HCEC 1CT (cell line): ENCODE data around the gene VDAC1.
"Not testable (repeated sequence)": the region's sequence is repeated elsewhere in the genome, so short reads cannot be mapped to it uniquely, and the experiment has no call there.

Experiments
- DNase-seq: peaks from one replicate; pipeline ENCODE4 v3.0.0-alpha.2; 2017

Gene VDAC1, protein sequence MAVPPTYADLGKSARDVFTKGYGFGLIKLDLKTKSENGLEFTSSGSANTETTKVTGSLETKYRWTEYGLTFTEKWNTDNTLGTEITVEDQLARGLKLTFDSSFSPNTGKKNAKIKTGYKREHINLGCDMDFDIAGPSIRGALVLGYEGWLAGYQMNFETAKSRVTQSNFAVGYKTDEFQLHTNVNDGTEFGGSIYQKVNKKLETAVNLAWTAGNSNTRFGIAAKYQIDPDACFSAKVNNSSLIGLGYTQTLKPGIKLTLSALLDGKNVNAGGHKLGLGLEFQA

DNA sequence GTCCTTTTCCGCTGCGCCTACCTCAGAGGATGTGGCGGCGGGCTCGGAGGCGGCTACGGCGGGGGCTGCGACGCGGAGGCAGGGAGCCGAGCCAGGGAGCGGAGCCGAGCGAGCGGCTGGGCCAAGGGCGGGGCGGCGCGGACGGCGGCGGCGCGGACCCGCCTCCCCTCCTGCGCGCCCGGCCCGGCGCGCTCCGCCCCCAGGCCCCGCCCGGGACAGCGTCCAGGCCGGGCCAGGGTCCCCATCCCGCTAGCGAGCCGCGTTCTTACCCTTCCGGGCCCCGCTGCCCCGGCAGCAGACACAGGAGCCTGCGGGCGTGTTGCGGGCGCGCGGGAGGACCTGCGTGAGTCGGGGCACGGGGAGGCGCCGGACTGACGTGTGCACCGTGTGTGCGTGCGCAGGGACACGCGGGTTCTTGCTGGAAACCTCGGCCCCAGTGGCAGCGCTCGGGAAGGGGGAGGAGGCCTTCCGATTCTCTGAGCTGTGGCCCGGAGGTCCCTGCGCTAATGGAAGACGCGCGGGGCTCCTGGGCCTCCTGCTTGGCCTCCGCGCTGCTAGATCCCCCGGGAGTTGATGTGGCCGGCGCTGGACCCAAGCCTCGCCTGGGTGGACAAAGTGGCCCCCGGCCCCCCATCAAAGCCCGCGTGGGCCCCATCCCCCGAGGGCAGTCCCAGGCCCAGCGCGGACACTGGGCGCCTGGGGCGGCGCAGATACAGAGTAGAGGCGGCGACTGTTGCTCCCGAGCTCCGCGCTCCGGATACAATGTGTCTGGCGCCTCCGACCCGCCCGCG is at the start of gene VDAC1:
Gene VDAC1 (minus strand): TSS at position 350 of the 791 bp plus-strand sequence. CDS start 11,963 bp downstream, outside the sequence.
- DNase-seq = peak; percentile 85

DNA sequence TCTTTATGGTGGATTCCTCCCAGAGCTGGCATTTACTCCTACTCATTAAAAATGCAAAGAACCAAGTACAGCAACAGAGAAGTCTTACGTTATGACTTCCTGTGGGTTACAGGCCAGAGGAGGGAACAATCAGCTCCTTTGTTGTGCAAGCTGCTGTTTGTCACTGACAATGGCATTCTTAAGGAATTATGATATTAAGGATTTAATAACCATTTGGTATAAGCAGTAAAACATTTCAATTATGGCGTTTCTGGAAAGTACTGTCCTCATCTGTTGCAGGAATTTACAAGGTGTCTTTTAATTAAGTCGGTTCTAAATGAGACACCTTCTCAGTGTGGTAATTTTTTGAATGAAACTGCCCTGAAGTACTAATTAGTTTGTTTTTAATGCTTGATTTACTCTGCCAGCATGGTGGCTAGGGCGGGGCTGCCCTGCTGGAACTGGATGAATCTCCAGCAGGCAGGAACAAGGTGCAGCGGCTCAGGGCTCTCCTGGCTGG is 49.1 kb upstream of the VDAC1 start:
- no peak for DNase-seq

DNA sequence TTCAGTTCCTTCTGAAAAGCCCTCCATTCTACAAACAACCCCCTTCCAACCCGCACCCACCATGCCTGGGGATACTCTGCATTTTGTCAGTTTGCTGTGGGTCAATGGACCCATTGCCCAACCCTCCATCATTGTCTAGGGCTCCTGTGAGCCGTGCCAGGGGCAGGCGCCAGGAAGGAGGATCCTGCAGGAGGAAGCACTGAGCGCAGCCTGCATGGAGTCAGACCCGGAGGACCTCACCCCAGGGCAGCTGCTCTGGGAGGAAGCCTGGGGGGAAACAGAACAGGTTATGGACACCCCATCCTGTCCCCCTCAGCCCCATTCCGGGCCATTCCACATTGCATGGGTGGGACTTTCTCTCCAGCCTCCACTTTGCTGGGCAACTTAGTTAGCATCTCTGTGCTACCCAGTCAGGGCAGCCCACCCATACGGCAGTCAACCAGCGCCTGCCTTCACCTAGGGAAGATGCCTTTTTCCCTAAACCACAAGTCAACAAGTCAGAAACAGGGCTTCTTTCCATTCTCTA is 48.6 kb upstream of the VDAC1 start:
- DNase-seq = no peak

DNA sequence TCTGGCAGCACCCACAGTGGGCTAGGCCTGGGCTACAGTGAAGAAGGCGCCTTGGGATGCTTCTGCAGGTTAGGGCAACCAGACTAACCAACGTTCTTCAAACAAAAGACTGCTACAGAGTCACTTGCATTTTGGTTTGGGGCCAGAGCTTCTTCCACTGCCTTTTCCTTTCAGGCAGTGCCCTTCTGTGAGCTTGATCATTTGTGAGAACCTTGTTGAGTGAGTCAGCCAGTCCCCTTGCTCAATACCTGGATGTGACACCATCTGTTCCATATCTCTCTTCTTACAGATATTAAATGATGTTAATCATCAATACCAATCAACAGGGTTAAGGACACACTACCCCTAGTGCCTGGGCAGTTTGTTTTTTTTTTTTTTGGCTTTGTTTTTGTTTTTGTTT is 46.5 kb upstream of the VDAC1 start:
- DNase-seq = peak; percentile 11

DNA sequence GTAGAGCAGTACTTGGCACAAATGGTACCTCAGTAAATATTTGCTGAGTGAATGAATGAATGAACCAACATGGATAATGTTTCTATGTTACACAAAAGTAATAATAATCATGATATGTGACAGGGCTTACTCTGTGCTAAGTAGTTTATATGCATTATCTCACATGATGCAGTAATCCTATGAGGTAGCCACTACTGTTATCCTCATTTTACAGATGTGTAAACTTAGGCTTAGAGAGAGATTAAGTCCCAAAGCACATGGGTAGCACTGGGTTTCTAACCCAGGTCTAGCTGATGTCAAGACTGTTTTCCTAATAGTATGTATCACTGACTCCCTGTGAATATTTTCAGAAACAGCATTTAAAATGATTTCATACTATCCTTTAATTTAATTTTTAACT is 44.1 kb upstream of the VDAC1 start:
- no peak for DNase-seq

DNA sequence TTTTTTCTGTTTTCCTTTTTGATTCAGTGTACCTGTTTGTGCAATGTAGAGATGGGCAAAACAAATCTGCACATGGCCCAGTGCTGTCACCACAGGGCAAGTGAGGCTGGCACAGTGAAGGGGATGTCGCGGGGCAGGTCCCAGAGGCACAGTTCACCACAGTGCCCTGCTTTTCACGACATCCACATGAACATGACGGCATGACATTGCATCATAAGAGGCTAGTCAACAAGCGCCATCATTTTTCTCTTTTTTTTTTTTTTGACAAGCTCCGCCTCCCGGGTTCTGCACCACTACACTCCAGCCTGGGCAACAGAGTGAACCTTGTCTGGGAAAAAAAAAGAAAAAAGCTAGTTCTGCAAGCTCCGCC is 42.9 kb upstream of the VDAC1 start:
- DNase-seq = no peak

DNA sequence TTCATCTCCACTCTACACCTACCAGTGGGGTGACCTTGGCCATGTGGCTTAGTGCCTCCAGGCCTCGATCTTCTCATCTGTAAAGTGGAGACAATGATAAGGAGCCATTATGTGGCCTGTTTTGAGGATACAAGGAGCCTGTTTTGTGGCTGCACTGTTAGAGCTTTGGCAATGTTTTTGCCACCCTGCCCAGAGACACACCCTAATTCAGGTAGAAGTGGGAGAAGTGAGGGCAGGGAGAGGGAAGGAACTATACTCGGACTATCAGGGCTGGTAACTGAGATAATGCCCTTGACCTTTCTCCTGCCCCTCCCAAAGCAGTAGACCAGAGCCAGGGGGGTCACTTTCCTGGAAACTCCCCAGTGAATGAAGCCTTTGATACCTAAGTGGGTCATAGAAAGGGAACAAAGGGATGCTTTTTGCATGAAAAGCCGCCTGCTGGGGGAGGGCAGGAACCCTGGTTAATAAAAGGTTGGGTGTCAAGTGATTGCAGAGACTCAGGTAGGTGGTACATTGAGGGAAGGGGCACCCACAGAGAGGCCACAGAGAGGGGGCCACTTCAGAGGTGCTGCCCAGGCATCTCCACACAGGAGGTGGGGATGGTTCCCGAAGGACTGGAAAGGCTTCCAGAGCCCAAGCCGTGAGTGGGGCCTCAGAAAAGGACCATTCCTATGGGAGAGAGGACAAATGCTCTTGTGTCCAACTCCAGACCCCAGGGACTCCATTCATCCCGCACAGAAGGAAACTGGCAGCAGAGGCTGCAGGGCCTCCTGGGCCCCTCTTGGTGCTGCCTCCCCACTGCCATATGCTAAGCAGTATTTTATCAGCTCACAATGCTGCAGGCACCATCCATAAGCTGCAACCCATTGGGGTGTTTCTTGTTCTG is 42.3 kb upstream of the VDAC1 start:
- DNase-seq = no peak

DNA sequence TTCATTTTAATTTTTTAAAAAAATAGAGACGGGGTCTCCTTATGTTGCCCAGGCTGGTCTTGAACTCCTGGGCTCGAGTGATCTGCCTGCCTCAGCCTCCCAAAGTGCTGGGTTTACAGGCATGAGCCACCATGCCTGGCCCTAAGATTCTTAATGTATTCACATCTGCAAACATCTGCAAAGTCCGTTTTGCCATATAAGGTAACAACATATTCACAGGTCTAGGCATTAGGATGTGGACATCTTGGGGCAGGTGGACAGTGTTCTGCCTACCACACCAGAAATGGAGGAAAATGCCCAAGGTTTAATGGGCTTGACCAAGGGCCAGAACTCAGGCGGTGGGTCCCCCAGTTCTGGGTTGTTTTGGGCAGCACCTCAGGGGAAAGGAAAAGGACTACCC is 41.6 kb upstream of the VDAC1 start:
- DNase-seq = no peak

DNA sequence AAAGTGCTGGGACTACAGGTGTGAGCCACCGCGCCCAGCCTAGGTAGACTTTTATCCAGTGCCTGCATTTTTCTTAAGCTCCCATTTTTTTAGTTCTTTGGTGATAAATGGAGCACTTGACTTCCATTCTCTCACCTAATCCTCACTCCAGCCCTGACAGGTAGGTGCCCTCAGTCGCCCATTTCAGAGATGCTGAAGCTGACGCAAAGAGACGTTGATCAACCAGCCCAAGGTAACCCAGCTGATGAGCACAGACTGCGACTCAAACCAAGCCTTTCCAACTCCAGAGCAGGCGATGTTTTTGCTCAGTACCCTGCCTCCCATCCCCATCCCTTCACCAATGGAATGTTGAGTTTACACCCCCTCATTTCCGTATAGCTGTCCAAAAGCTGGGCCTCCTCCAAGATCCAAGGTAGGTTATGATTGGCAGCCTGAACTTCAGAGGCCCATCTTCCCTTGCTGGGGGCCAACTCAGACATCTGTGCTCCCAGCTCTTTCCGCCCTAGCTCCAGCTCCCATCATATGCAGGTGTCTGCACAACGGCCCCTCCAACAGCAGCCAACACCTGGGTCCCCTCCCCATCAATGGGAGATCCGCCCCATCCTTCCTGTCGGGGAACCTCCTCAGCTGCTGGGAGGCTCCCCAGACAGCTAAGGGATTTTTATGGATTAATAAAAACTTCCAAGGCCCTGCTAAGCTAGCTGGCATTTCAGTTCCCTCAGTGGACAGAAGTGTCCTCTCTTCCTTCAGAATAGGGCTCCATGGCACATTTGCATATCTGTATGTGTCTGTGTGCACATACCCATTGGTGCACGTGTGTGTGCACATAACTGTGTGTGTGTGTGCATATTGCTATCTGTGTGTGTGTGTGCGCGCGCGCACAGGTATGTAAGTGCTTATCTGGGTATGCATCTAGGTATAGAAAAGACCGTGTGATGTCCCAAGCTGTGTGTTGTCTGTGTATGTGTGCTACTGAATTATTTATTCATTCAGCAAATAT is 39.3 kb upstream of the VDAC1 start:
- DNase-seq = no peak

DNA sequence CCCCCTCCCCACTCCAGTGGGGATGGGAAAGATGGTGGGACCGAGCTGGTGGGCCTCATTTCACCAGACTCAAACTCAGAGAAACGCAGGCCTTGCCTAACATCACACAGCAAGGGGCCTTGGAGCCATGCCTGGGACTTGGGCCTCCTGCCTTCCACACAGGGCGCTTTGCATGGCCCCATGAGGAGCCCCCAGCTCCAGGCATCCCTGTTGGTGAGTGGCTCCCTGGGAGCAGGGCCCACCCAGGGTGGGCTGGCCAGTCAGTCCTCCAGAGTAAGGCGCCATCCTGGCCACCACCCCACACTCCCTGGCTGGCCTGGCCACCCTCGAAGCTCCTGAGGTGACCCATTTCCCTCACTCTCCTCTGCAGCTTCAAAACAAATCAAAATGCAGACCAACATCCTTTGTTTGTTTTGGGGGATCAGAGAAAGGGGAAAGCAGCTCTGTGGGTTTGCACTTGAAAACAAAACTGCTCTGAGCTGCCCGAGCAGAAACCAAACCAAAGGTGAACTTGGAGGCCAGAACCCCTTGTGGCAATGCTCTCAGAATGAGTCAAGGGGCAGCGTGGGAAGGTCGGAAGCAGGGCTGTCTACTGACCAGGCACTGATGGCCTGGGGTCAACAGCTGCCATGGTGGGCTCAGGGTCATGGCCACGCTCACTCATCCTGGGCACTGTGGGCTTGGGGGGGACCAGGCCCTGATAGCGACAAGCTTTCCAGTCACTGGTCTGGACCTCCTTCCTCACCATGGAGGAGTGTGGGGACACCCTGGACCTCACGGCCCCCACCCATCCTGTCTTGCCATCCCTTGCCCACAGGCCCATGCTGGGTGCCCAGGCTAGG is 37.0 kb upstream of the VDAC1 start:
- DNase-seq = no peak

DNA sequence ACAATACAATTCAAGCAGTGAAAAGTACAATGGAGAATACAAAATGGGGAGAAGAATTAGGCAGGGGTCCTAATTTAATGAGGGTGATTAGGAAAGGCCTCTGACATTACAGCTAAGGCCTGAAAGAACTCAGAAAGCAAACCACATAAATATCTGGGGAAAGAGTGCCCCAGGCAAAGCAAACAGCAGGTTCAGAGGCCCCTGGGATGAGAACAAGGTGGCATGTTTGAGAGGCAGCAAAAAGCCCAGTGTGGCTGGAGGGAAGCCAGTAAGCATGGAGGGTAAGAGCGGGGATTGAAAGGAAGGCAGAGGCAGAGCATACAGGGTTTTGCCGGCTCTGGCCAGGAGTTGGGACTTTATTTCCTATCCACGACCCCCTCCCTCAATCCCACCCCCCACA is 33.4 kb upstream of the VDAC1 start:
- DNase-seq = no peak

DNA sequence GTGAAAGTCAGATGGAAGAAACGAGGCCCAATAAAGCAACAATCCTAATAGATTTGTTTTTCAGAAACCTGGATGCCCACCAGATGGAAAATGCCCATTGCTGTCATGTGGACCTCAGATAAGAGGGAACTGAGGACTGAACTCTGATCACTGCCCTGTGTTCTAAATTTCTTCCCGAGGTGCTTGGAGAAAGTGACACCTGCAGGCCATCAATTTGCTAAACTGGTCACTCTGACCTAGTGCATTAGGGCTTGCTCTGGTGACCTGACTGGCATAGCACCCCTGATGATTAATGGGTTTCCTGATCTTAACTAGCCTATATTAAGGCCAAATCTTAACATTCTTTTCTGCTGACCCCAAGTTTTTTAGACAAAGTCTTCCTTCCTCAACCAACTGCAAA is 32.4 kb upstream of the VDAC1 start:
- DNase-seq = no peak

DNA sequence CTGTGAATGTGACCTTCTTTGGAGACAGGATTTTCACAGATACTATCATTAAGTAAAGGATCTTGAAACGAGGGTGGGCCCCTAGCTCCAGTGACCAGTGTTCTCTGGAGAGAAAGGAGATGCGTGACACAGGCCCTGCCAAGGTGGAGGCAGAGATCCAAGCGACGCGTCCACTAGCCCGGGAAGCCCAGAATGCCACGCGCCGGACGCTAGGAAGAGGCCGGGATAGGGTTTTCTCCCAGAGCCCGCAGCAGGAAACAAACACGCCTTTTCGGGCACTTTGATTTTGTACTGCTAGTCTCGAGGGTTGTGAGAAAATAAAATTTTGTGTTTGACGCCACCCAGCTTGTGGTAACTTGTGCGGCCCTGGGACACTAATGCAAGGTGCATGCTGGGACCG is 29.6 kb upstream of the VDAC1 start:
- DNase-seq = no peak

DNA sequence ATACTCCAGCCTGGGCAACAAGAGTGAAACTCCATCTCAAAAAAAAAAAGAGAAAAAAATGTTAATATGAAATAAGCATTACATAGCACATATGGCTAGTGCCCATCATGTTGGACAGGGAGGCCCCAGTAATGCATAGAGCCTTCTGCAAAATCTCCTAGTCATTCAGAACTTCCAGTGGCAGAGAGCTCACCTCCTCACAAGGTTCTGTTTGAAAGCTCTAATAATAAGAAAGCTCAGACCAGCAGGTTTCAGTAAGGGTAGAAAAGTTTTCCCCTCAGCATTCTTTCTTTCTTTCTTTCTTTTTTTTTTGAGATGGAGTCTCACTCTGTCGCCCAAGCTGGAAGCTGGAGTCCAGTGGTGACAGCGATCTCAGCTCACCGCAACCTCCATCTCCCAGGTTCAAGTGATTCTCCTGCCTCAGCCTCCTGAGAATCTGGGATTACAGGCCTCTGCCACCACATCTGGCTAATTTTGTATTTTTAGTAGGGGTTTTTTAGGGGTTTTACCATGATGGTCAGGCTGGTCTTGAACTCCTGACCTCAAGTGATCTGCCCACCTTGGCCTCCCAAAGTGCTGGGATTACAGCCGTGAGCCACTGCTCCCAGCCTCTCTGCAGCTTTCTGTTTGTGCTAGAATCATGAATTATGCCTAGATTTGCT is 25.7 kb upstream of the VDAC1 start:
- DNase-seq = not testable (repeated sequence)

DNA sequence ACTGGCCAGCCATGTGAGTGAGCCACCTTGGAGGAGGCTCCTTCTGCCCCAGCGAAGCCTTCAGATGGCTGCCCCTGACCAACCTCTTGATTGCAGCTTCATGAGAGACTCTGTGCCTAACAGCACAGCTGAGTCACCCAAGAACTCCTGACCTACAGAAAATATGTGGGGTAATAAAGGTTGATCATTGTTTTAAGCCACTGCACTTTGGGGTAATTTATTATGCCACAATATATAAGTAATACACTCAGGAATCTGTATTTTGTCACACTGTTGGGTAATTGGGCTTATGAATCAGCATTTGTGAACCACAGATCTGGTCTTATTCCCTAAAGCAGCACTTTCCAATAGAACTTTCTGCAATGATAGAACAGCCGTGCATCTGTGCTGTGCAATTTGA is 24.4 kb upstream of the VDAC1 start:
- peak; percentile 99 for DNase-seq

DNA sequence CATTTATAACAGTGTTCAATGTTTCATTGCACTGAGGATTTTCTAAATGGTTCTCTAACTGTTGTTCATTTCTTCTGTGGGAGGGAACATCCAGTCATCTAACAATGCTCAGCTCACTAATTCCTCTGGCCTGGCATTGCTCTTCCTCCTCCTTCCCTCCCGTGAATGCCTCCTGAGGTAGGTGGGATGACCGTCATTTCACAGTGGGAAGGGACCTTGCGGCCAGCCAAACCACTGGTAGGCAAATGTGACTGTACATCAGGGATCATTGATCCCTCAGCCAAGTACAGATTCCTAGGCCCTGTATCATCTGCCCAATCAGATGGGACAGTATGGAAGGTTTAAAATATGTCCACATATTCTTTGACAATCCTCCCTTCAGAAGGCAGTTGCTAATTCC is 23.7 kb upstream of the VDAC1 start:
- no peak for DNase-seq

DNA sequence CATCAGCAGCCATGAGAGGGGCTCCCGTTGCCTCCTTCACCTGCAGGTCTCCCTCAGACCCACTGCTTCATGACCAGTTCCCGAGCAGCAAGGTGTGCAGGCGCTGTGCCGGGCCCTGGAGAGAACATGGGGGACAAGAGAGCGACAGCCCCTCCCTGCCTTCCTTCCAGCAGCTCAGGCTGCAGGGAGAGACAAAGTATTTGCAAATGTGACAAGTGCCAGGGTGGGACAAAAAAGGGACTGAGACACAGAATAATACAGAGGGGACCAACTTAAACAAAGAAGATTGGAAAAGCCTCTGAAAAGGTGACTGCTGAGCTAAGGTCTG is 22.5 kb upstream of the VDAC1 start:
- no peak for DNase-seq

DNA sequence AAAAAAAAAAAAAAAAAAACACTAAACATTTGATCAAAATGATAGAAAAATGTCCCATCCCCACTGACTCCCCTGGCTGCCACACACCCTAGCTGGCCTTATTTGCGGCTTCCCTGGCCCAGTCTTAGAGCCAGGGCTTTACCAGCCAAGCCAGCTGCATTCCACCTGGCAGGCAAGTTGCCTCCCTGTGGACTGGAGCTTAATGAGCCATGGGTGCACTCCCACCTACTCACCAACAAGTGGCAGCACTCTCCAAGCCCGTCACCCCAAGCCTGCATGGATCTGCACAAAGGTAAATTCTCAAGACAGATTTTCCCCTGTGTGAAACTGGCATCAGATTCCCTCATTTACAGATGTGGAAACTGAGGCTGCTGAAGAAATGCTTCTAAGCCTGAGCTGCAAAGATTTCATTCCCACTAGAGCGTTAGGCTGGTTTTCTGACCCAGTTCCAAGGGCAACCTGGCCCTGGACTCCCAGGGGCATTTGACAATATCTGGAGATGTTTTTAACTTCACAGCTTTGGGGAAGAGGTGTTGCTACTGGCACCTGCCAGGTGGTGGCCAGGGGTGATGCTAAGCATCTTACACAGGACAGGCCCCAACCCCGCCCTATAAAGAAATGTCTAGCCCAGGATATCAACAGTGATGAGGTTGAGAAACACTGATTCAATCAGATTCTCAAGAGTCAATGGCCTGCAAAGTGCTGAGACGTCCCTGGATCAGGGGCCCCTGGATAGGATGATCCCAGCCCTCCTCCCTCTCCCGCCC is 21.9 kb upstream of the VDAC1 start:
- peak; percentile 75 for DNase-seq

DNA sequence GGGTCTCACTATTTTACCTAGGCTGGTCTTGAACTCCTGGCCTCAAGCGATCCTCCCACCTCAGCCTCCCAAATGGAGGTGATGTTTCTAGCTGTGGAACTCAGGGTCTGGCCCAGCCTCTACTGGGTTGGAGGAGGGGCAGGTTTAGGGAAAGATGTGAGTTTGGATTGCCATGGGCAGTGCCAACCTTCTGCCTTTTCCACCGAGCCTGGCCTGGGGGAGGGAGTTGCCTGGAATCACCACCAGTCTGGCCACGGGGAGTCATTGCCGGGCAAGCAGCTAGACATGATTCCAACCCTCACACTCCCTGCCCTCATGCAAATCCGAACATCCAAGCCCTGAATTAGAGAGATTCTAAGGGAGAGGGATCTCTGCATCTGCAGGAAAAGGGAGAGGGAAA is 21.0 kb upstream of the VDAC1 start:
- no peak for DNase-seq

DNA sequence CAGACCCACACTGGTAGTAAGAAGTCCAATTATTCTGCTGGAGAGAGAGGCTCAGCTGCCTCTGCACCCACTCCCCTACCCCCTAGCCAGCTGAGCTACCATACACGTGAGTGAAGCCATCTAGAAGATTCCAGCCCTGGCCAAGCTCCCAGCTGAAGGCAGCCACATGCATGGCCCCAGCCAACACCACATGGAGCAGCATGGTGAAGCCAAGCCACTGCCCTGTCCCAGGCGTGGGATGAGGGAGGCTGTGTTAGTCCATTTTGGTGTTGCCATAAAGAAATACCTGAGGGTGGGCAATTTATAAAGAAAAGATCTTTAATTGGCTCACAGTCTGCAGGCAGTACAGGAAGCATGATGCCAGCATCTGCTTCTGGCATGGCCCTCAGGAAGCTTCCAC is 20.0 kb upstream of the VDAC1 start:
- no peak for DNase-seq
